Skin epidermis (tissue), 12 donors: ENCODE measurements around the gene TRIM8.
"Not testable (repeated sequence)": the region's sequence is repeated elsewhere in the genome, so short reads cannot be mapped to it uniquely, and the experiment has no call there.

Source experiments
- H3K27ac ChIP-seq, 21 experiments: fragments of 200-600 bp; sonication (generic) in 11 of 21; one replicate each; pipeline ENCODE4 v1.5.0; 2020; ENCODE audit warnings: mild to moderate bottlenecking in 3 of 21, inconsistent platforms in 2 of 21, moderate library complexity in 2 of 21
- H3K4me3 ChIP-seq, 7 experiments: fragments of 200-600 bp; sonication (generic) in 2 of 7; one replicate each; pipeline ENCODE4 v1.5.0; 2020; ENCODE audit warnings: inconsistent platforms in 2 of 7, mild to moderate bottlenecking in 2 of 7, moderate library complexity in 1 of 7

Gene TRIM8

GRCh38 chr10:102676534-102677315, 32.4 kb downstream of the TRIM8 start:
- H3K4me3 ChIP-seq: no peak overlapping the region
- H3K27ac ChIP-seq: peak overlapping the region in 16 of 21 experiments; percentile 24 to 86 (median 68)

- no peak overlapping the region for H3K4me3 ChIP-seq
- H3K27ac ChIP-seq: peak overlapping the region in 14 of 21 experiments; percentile 11 to 86 (median 68)
Measured at GRCh38 chr10:102677331-102678067, 33.2 kb downstream of the TRIM8 start.

GRCh38 chr10:102678068-102678400, 33.8 kb downstream of the TRIM8 start:
- H3K27ac ChIP-seq: peak overlapping the region in 6 of 21 experiments; percentile 20 to 86 (median 66)
- no peak overlapping the region for H3K4me3 ChIP-seq

GRCh38 chr10:102678842-102679289, 34.6 kb downstream of the TRIM8 start:
- Histone ChIP-seq H3K27ac (peak overlapping the region in 5 of 21 experiments; percentile 6 to 24 (median 21)), H3K4me3 (peak overlapping the region in 1 of 7 experiments; percentile 8)

- H3K4me3 ChIP-seq: no peak overlapping the region
Measured at GRCh38 chr10:102679596-102679995, 35.3 kb downstream of the TRIM8 start.

GRCh38 chr10:102681696-102682095, 37.4 kb downstream of the TRIM8 start:
- Histone ChIP-seq H3K4me3 (no peak overlapping the region), H3K27ac (no peak overlapping the region)

More at GRCh38 chr10:102679596-102679995, 35.3 kb downstream of the TRIM8 start:
- peak overlapping the region in 1 of 21 experiments; percentile 24 for H3K27ac ChIP-seq

- Histone ChIP-seq H3K27ac (no peak overlapping the region), H3K4me3 (no peak overlapping the region)
Measured at GRCh38 chr10:102682416-102682815, 38.1 kb downstream of the TRIM8 start.

GRCh38 chr10:102682981-102683380, 38.7 kb downstream of the TRIM8 start:
- no peak overlapping the region for H3K27ac ChIP-seq
- no peak overlapping the region for H3K4me3 ChIP-seq

GRCh38 chr10:102683736-102684135, 39.5 kb downstream of the TRIM8 start:
- H3K4me3 ChIP-seq: no peak overlapping the region
- no peak overlapping the region for H3K27ac ChIP-seq

- no peak overlapping the region for H3K4me3 ChIP-seq
- H3K27ac ChIP-seq: peak overlapping the region in 3 of 21 experiments; percentile 20 to 60 (median 42)
Measured at GRCh38 chr10:102691285-102692066, 47.2 kb downstream of the TRIM8 start.

GRCh38 chr10:102695401-102695800, 51.1 kb downstream of the TRIM8 start:
- not testable (repeated sequence) for H3K27ac ChIP-seq, H3K4me3 ChIP-seq

- H3K4me3 ChIP-seq: no peak overlapping the region
Measured at GRCh38 chr10:102696736-102697135, 52.5 kb downstream of the TRIM8 start.

GRCh38 chr10:102698894-102699293, 54.6 kb downstream of the TRIM8 start:
- H3K4me3 ChIP-seq: no peak overlapping the region
- peak overlapping the region in 1 of 21 experiments; percentile 35 for H3K27ac ChIP-seq

More at GRCh38 chr10:102696736-102697135, 52.5 kb downstream of the TRIM8 start:
- H3K27ac ChIP-seq: no peak overlapping the region

- no peak overlapping the region for H3K27ac ChIP-seq
Measured at GRCh38 chr10:102701272-102701671, 57.0 kb downstream of the TRIM8 start.

GRCh38 chr10:102701796-102702195, 57.5 kb downstream of the TRIM8 start:
- no peak overlapping the region for H3K27ac ChIP-seq

More at GRCh38 chr10:102701272-102701671, 57.0 kb downstream of the TRIM8 start:
- no peak overlapping the region for H3K4me3 ChIP-seq

GRCh38 chr10:102702742-102703141, 58.5 kb downstream of the TRIM8 start:
- H3K27ac ChIP-seq: no peak overlapping the region
- H3K4me3 ChIP-seq: no peak overlapping the region

More at GRCh38 chr10:102701796-102702195, 57.5 kb downstream of the TRIM8 start:
- no peak overlapping the region for H3K4me3 ChIP-seq

GRCh38 chr10:102704915-102705314, 60.6 kb downstream of the TRIM8 start:
- Histone ChIP-seq H3K4me3 (no peak overlapping the region), H3K27ac (peak overlapping the region in 1 of 21 experiments; percentile 14)

GRCh38 chr10:102705531-102705930, 61.3 kb downstream of the TRIM8 start:
- peak overlapping the region in 2 of 21 experiments; percentile 5 to 14 for H3K27ac ChIP-seq
- no peak overlapping the region for H3K4me3 ChIP-seq
